ENCODE measurements around the gene SEC23A.
"Not testable (repeated sequence)": the region's sequence is repeated elsewhere in the genome, so short reads cannot be mapped to it uniquely, and the experiment has no call there.

The SEC23A gene

GRCh38 chr14:39091716-39092115, 11.3 kb downstream of the SEC23A start:
- DNase-seq (ENCODE audit: low read depth) = no peak

DNA sequence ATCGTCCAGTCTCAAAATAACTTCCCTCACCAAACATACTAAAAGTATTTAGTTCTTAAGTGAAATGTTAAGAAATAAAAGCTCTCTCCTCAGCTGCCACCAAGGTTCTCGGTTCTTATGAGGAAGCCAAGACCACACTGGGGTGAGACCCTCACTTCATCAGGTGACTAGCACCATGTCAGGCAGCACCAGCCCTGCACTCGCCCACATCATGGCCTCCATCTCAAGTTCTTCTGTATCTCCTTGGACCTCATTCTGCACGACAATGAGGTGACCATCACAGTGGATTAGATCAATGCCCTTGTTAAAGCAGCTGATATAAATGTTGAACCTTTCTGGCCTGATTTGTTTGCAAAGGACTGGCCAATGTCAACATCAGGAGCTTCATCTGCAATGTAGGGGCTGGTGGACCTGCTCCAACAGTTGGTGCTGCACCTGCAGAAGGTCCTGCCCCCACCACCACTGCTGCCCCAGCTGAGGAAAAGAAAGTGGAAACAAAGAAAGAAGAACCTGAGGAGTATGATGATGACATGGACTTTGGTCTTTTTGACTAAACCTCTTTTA, 12.4 kb downstream of the SEC23A start:
- DNase-seq (ENCODE audit: low read depth) = no peak

GRCh38 chr14:39087493-39087892, 15.5 kb downstream of the SEC23A start:
- no peak for DNase-seq (ENCODE audit: low read depth)

GRCh38 chr14:39085933-39086332, 17.1 kb downstream of the SEC23A start:
- no peak for DNase-seq (ENCODE audit: low read depth)

- DNase-seq (ENCODE audit: low read depth) = no peak
These were observed 19.9 kb downstream of the SEC23A start for GRCh38 chr14:39083127-39083526.

- DNase-seq (ENCODE audit: low read depth) = no peak
These were observed 22.1 kb downstream of the SEC23A start for GRCh38 chr14:39080886-39081285.

GRCh38 chr14:39071096-39071495, 31.9 kb downstream of the SEC23A start:
- DNase-seq (ENCODE audit: low read depth) = no peak

GRCh38 chr14:39069923-39070322, 33.1 kb downstream of the SEC23A start:
- no peak for DNase-seq (ENCODE audit: low read depth)

GRCh38 chr14:39069169-39069805, 33.7 kb downstream of the SEC23A start:
- DNase-seq (ENCODE audit: low read depth) = not testable (repeated sequence)

GRCh38 chr14:39060818-39061437, 42.1 kb downstream of the SEC23A start:
- no peak for DNase-seq (ENCODE audit: low read depth)

GRCh38 chr14:39055786-39056474, 47.1 kb downstream of the SEC23A start:
- no peak for DNase-seq (ENCODE audit: low read depth)

DNA sequence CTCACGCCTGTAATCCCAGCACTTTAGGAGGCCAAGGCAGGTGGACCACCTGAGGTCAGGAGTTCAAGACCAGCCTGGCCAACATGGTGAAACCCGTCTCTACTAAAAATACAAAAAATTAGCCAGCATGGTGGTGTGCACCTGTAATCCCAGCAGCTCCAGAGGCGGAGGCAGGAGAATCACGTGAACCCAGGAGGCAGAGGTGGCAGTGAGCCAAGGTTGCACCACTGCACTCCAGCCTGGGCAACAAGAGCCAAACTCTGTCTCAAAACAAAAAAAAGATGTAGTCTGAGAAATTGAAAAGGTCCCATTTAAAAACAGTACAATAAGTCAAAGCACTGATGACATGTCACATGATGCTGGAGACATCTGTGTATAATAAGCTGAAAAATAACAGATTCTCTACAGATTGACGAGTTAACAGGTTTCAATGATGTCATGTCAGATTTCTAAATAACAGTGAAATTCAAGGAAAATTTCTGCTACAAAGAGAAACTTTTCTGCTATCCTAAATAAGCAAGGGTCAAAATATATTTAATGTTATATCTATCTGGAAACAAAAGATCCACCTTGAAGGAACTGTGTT, 50.1 kb downstream of the SEC23A start:
- DNase-seq (ENCODE audit: low read depth) = not testable (repeated sequence)

GRCh38 chr14:39050389-39050788, 52.6 kb downstream of the SEC23A start:
- DNase-seq (ENCODE audit: low read depth) = no peak

DNA sequence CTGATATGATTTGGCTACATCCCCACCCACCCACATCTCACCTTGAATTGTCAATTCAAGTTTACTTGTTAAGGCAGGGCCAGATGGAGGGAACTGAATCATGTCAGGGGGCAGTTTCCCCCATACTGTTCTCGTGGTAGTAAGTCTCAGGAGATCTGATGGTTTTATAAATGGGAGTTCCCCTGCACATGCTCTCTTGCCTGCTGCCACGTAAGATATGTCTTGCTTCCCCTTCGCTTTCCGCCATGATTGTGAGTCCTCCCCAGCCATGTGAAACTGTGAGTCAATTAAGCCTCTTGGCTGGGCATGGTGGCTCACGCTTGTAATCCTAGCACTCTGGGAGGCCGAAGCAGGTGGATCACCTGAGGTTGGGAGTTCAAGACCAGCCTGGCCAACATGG, 57.1 kb downstream of the SEC23A start:
- DNase-seq (ENCODE audit: low read depth) = not testable (repeated sequence)

GRCh38 chr14:39043352-39043943, 59.6 kb downstream of the SEC23A start:
- DNase-seq (ENCODE audit: low read depth) = no peak

DNA sequence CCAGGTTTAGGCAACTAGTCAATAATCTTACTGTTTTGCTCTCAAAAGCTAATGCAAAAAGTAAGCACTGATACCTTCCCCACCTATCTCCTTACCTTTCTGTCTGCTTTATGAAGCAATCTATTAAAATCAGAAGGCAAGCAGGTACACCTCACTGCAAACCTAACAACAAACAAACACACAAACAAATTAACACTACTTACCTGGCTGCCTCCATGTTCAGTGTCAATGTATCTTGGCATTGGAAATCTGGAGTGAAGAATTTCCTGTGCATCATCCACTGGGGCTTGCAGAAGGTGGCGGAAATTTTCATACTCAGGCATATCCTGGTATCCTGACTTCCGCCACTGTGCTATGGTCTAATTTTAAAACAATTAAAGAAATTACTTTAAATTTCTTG, 62.5 kb downstream of the SEC23A start:
- no peak for DNase-seq (ENCODE audit: low read depth)

GRCh38 chr14:39038542-39038941, 64.5 kb downstream of the SEC23A start:
- no peak for DNase-seq (ENCODE audit: low read depth)

GRCh38 chr14:39036760-39037159, 66.3 kb downstream of the SEC23A start:
- DNase-seq (ENCODE audit: low read depth) = no peak

DNA sequence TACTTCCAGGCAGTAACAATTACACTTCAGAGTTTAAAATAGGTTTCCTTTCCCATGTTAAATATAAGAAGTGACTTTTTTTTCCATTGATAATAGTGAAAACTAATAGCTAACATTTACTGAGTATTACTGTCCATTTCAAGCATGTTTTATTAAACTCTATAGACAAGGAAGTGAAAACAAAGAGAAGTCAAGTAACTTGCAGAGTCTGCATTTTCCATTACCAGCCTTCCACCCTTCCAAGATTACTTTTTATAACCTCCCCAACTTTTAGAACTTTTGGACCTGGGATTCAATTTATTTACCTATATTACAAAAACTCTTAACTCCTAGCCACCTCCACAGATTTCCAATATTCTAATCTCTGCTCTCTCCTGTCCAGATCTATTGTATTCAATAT, 67.7 kb downstream of the SEC23A start:
- no peak for DNase-seq (ENCODE audit: low read depth)

DNA sequence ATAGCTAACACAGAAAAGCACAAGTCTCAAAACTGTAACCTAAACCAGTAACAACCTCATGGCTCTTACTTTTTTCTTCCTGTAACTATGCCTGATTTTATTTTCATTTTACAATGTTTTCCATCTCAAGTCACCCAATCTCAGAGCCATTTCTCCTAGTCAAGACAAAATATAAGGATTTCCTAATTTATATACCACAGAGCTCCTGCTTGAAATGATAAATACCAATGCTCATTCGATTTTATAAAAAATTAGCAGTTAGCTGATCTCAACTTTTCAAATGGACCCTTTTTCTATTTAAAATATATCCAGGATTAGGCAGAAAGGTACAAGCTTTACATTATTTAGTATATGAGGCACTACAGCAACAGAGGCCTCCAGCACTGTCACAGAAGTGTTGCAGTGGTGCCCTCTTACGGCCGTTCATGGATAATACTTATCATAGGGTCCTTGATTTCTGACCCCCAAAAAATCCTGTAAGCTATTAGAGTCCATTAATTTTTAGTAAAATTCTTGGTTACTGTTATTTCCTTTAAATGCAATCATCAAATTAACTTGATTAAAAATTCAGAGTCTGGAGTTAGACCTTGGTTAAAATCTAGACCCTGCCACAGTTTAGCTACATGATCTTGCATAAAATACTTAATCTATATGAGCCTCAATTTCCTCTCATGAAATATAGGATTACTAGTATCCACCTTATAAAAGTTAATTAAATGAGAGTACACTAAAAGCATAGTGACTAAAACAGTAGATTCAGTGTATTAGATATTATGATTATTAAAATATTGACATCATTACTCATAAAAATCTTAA, 68.3 kb downstream of the SEC23A start:
- DNase-seq (ENCODE audit: low read depth) = no peak

- DNase-seq (ENCODE audit: low read depth) = no peak
These were observed 69.7 kb downstream of the SEC23A start for GRCh38 chr14:39033371-39033770.
